Breast epithelium (tissue), 4 donors: ENCODE data around the gene SUGP1. TPM values are rescaled to one million over a fixed set of nuclear protein-coding genes. Genes with fewer than 3 reads are reported as not detected.

ENCODE experiments used
- DNase-seq, 2 donors: peaks; one replicate each; pipeline ENCODE4 v3.0.0-alpha.2; 2019; ENCODE audit warnings: low spot score in 2 of 2
- H3K27ac ChIP-seq, 2 donors: fragments of 200-600 bp; sonication (generic) in 1 of 2; one replicate each; pipeline ENCODE4 v1.5.1; 2016 to 2019; ENCODE audit warnings: mild to moderate bottlenecking in 1 of 2
- H3K27me3 ChIP-seq, 2 donors: fragments of 200-600 bp; sonication (generic) in 1 of 2; one replicate each; pipeline versions ENCODE4 v1.5.1 to v1.6.0; 2017 to 2019; ENCODE audit warnings: control low read depth in 1 of 2, mild to moderate bottlenecking in 1 of 2
- H3K36me3 ChIP-seq: fragments of 200-600 bp; one replicate; pipeline ENCODE4 v1.5.1; 2019
- H3K4me1 ChIP-seq, 2 donors: fragments of 200-600 bp; sonication (generic); one replicate each; pipeline ENCODE4 v1.5.1; 2016 to 2019; ENCODE audit warnings: control low read depth in 1 of 2
- H3K4me3 ChIP-seq, 3 donors: fragments of 200-600 bp; sonication (generic); 1 replicate in 2 of 3; 2 replicates in 1 of 3; pipeline ENCODE4 v1.5.1; 2016 to 2019; ENCODE audit warnings: mild to moderate bottlenecking in 3 of 3, moderate library complexity in 2 of 3
- H3K9me3 ChIP-seq, 2 donors: fragments of 200-600 bp; sonication (generic) in 1 of 2; one replicate each; pipeline ENCODE4 v1.5.1; 2016 to 2019; ENCODE audit warnings: control low read depth in 1 of 2
- CTCF ChIP-seq, 3 donors: fragments of 450-650 bp; IDR thresholded peaks; one replicate each; pipeline ENCODE4 v1.5.1; 2016 to 2017; ENCODE audit warnings: antibody characterized with exemption in 3 of 3, mild to moderate bottlenecking in 3 of 3, moderate library complexity in 3 of 3
- POLR2A ChIP-seq: fragments of 450-650 bp; IDR thresholded peaks from one replicate; pipeline ENCODE4 v1.6.1; 2016; ENCODE audit warnings: antibody characterized with exemption, mild to moderate bottlenecking, moderate library complexity
- POLR2AphosphoS5 ChIP-seq, 3 donors: sonication (generic); formaldehyde crosslinking; IDR thresholded peaks; one replicate each; pipeline ENCODE4 v1.6.1; 2017; ENCODE audit warnings: antibody characterized with exemption in 3 of 3
- intact Hi-C: fragments of 100-400 bp; cut with DNase I; formaldehyde crosslinking; loops from one replicate; pipeline ENCODE4 v1.15.1; 2023; ENCODE audit warnings: low total_unique reads
- total RNA-seq, 3 donors: library from RNA; depleted of rRNA; stranded (reverse); fragments of >200 nt; gene quantifications; one replicate each; pipeline ENCODE4 v1.1.0, GENCODE V29; 2016

Gene SUGP1
- total RNA-seq, 3 donors from 2014 or later, result 23.8 to 31.6 (median 29.8) TPM

- intact Hi-C loops, result no loop called here
- Histone ChIP-seq H3K9me3 (no peaks in the 10 kb centered on the region), H3K27me3 (peaks cover 3 to 50% of the 10 kb centered on the region in 2 donors), H3K4me1 (no peaks in the 10 kb centered on the region), H3K27ac (no peak overlapping the region), H3K4me3 (no peak overlapping the region), H3K36me3 (no peaks in the 10 kb centered on the region)
- TF ChIP-seq CTCF (IDR thresholded peaks at IDR 0.05), result no peak
- no peak for TF ChIP-seq POLR2AphosphoS5 (IDR thresholded peaks at IDR 0.05)
- TF ChIP-seq POLR2A, result no peak
- no peak for DNase-seq
Measured at GRCh38 chr19:19227217-19227616, 93.1 kb downstream of the SUGP1 start.

DNA sequence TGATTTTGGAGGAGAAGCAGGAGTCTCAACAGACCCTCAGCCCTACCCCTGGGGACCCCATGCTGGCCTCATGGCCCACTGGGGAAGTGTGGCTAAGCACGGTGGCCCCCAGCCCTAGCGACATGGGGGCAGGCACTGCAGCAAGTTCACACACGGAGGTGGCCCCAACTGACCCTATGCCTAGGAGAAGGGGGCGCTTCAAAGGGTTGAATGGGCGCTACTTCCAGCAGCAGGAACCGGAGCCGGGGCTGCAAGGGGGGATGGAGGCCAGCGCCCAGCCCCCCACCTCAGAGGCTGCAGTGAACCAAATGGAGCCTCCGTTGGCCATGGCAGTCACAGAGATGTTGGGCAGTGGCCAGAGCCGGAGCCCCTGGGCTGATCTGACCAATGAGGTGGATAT, 93.6 kb downstream of the SUGP1 start:
- H3K4me1 ChIP-seq, result no peaks in the 10 kb centered on the region
- H3K27ac ChIP-seq, result no peak overlapping the region
- TF ChIP-seq POLR2AphosphoS5 (IDR thresholded peaks at IDR 0.05) (no peak), POLR2A (no peak), CTCF (IDR thresholded peaks at IDR 0.05) (no peak)
- no peak for DNase-seq
- no peaks in the 10 kb centered on the region for H3K9me3 ChIP-seq
- H3K27me3 ChIP-seq, result peaks cover 3 to 50% of the 10 kb centered on the region in 2 donors
- no peak overlapping the region for H3K4me3 ChIP-seq
- no peaks in the 10 kb centered on the region for H3K36me3 ChIP-seq
- intact Hi-C loops, result no loop called here

DNA sequence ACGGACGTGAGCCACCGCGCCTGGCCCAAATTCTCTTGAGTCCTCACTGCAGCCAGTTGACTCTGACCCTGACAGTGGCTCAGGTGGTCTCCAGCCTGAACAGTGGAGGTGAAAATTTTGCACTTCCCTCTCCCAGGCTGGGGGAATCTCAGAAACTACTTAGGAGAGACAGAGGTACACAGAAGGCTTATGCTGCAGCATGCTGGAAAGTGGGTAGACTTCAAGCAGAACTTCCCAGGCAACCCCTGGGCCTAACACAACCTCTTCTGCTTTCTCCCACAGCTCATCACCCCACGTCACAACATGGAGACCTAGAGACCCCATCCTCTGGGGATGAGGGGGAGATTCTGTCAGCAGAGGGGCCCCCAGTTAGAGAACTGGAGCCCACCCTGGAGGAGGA, 94.1 kb downstream of the SUGP1 start:
- H3K27me3 ChIP-seq, result peaks cover 3 to 50% of the 10 kb centered on the region in 2 donors
- no peaks in the 10 kb centered on the region for H3K9me3 ChIP-seq
- no peak for DNase-seq
- H3K4me3 ChIP-seq, result no peak overlapping the region
- H3K27ac ChIP-seq, result no peak overlapping the region
- no peak for TF ChIP-seq POLR2A
- TF ChIP-seq POLR2AphosphoS5 (IDR thresholded peaks at IDR 0.05), result no peak
- TF ChIP-seq CTCF (IDR thresholded peaks at IDR 0.05), result no peak
- no peaks in the 10 kb centered on the region for H3K36me3 ChIP-seq
- intact Hi-C loops, result no loop called here
- no peaks in the 10 kb centered on the region for H3K4me1 ChIP-seq

Other genes starting within 250 kb of the SUGP1 start
- gene TMEM161A, start 182.0 kb downstream of the SUGP1 start, total RNA-seq, result 10 to 100 TPM; 13.8 to 20.3 (median 18.0) TPM
- gene MEF2B, start 150.2 kb downstream of the SUGP1 start, total RNA-seq, result under 1 TPM in 2 of 3 donors, not detected in 1; 0.59 to 0.64 TPM
- gene BORCS8, start 128.4 kb downstream of the SUGP1 start, total RNA-seq, result 10 to 100 TPM; 15.2 to 18.0 (median 16.7) TPM
- gene RFXANK, start 128.3 kb downstream of the SUGP1 start, total RNA-seq, result 10 to 100 TPM; 43.9 to 51.1 (median 47.7) TPM
- 10 to 100 TPM; 19.8 to 24.1 (median 21.6) TPM for gene NR2C2AP, start 117.1 kb downstream of the SUGP1 start, total RNA-seq
- not detected for gene NCAN, start 108.6 kb downstream of the SUGP1 start, total RNA-seq
- under 1 TPM; 0.32 to 0.98 (median 0.88) TPM for gene TM6SF2, start 47.2 kb downstream of the SUGP1 start, total RNA-seq
- 10 to 100 TPM; 33.4 to 59.4 (median 53.1) TPM for gene MAU2, start 320 bp upstream of the SUGP1 start, total RNA-seq
- 10 to 100 TPM; 29.1 to 38.7 (median 33.6) TPM for gene GATAD2A, start 85.2 kb upstream of the SUGP1 start, total RNA-seq
- 1 to 10 TPM in 2 of 3 donors, under 1 TPM in 1; 0.96 to 2.9 (median 2.3) TPM for gene TSSK6, start 195.0 kb upstream of the SUGP1 start, total RNA-seq
- gene NDUFA13, start 195.7 kb upstream of the SUGP1 start, total RNA-seq, result 100 to 1,000 TPM in 1 of 3 donors, 10 to 100 TPM in 2; 97.3 to 134 (median 99.2) TPM
- gene YJEFN3, start 208.4 kb upstream of the SUGP1 start, total RNA-seq, result 1 to 10 TPM in 2 of 3 donors, under 1 TPM in 1; 0.88 to 2.0 (median 1.3) TPM
- gene CILP2, start 217.8 kb upstream of the SUGP1 start, total RNA-seq, result under 1 TPM; 0.15 to 0.66 (median 0.16) TPM